ENCODE measurements around the gene ZNF488. TPM values are rescaled to one million over a fixed set of nuclear protein-coding genes. Genes with fewer than 3 reads are reported as not detected.

The ZNF488 gene
- total RNA-seq, 1 donor from 2014 or later = 4.9 TPM

DNA sequence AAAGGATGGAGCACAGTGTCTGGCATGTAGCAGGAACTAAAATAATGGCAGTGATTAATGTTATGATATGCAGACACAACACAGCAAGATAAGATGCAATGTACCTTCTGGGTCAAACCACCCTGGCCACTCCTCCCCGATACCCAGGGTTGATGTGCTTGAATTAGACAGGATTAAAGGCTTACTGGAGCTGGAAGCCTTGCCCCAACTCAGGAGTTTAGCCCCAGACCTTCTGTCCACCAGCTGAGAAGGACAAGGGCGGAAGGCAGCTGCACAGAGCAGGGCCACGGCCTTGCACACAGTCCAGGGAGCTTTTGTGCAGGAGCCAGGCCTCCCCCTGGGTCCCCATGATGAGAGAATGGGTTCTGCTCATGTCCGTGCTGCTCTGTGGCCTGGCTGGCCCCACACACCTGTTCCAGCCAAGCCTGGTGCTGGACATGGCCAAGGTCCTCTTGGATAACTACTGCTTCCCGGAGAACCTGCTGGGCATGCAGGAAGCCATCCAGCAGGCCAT is 35.9 kb downstream of the ZNF488 start, which contains the start of gene RBP3:
TSS of gene RBP3 (plus strand) at position 226 of the 514 bp plus-strand sequence. CDS start at position 348, 122 bp downstream.
- Mint-ChIP-seq H3K4me3 (no peak within 1 kb of the TSS), H3K27ac (peak within 1 kb of the TSS; percentile 32), H3K9me3 (no peaks in the 10 kb centered on the region), H3K4me1 (ENCODE audit: unreplicated experiment) (no peaks in the 10 kb centered on the region), H3K27me3 (peaks cover 16% of the 10 kb centered on the region), H3K36me3 (no peaks in the 10 kb centered on the region)
- no peak for DNase-seq (ENCODE audit: extremely low spot score, unreplicated experiment)
- TF ChIP-seq, protein P1, sequence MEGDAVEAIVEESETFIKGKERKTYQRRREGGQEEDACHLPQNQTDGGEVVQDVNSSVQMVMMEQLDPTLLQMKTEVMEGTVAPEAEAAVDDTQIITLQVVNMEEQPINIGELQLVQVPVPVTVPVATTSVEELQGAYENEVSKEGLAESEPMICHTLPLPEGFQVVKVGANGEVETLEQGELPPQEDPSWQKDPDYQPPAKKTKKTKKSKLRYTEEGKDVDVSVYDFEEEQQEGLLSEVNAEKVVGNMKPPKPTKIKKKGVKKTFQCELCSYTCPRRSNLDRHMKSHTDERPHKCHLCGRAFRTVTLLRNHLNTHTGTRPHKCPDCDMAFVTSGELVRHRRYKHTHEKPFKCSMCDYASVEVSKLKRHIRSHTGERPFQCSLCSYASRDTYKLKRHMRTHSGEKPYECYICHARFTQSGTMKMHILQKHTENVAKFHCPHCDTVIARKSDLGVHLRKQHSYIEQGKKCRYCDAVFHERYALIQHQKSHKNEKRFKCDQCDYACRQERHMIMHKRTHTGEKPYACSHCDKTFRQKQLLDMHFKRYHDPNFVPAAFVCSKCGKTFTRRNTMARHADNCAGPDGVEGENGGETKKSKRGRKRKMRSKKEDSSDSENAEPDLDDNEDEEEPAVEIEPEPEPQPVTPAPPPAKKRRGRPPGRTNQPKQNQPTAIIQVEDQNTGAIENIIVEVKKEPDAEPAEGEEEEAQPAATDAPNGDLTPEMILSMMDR (conservative IDR thresholded peaks at IDR 0.05) = no peak

DNA sequence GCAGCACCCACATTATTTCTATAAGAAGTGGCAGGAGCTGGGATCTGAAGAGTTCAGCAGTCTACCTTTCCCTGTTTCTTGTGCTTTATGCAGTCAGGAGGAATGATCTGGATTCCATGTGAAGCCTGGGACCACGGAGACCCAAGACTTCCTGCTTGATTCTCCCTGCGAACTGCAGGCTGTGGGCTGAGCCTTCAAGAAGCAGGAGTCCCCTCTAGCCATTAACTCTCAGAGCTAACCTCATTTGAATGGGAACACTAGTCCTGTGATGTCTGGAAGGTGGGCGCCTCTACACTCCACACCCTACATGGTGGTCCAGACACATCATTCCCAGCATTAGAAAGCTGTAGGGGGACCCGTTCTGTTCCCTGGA is 36.8 kb downstream of the ZNF488 start:
- Mint-ChIP-seq H3K27me3 (peaks cover 16% of the 10 kb centered on the region), H3K27ac (no peak overlapping the region), H3K4me1 (ENCODE audit: unreplicated experiment) (no peaks in the 10 kb centered on the region), H3K36me3 (no peaks in the 10 kb centered on the region), H3K4me3 (no peak overlapping the region), H3K9me3 (no peaks in the 10 kb centered on the region)
- DNase-seq (ENCODE audit: extremely low spot score, unreplicated experiment) = no peak
- TF ChIP-seq, protein P1 (conservative IDR thresholded peaks at IDR 0.05) = no peak

DNA sequence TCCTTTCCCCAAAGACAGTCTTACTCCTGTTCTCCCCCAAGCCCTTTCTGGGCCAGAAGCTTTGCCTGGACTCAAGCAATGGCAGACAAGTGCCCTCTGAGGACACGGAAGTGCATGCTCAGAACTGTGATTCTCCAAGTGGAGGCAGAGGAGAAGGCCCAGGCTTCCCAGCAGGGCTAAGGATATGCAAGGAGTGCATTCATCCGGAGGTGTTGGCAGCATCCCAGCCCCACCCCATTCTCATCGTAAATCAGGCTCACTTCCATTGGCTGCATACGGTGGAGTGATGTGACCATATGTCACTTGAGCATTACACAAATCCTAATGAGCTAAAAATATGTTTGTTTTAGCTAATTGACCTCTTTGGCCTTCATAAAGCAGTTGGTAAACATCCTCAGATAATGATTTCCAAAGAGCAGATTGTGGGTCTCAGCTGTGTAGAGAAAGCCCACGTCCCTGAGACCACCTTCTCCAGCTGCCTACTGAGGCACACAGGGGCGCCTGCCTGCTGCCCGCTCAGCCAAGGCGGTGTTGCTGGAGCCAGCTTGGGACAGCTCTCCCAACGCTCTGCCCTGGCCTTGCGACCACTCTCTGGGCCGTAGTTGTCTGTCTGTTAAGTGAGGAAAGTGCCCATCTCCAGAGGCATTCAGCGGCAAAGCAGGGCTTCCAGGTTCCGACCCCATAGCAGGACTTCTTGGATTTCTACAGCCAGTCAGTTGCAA is 37.4 kb downstream of the ZNF488 start:
- Mint-ChIP-seq H3K36me3 (no peaks in the 10 kb centered on the region), H3K4me1 (ENCODE audit: unreplicated experiment) (no peaks in the 10 kb centered on the region), H3K9me3 (no peaks in the 10 kb centered on the region), H3K27ac (no peak overlapping the region), H3K27me3 (peaks cover 16% of the 10 kb centered on the region), H3K4me3 (no peak overlapping the region)
- TF ChIP-seq, protein P1 (conservative IDR thresholded peaks at IDR 0.05) = no peak
- DNase-seq (ENCODE audit: extremely low spot score, unreplicated experiment) = no peak

DNA sequence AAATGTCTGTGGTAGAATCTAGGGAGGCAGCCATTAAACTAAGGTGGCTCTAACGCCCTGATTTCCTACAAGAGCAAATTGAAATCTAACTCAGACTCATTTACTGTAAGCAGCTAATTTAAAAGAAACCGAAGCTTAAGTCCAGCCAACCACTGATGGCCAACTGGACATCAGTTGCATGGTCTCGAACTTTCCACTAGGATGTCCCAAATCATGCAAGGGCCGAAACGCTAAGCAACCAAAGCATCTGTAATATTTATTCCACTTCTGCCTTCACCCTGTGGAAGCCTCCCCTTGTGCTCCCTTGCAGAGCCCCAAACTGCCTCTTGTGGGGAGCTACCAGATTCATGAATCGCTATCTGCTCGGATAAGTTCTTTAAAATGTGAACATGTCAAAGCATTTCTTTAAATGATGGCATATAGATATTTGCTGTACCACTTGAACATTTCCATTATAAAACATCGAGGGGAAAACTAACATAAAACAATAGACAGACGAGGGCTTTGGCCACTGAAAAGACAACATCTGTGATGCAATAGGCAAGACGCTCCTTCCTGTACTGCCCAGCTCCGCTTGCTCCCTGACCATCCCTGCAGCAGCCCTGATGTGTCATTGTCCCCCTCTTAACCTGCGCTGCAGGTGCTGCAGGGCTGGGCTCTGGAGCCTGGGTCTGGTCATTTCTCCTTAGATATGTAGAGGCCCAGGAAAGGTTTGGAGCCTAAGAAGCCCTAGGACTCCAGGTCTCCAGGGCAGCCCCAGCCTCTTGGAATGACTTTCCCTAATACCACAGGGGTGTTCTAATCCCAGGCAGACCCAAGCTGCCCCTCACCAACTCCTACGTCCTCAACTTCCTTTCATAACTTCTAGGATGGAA is 38.9 kb downstream of the ZNF488 start:
- Mint-ChIP-seq H3K4me3 (no peak overlapping the region), H3K36me3 (no peaks in the 10 kb centered on the region), H3K4me1 (ENCODE audit: unreplicated experiment) (no peaks in the 10 kb centered on the region), H3K9me3 (no peaks in the 10 kb centered on the region), H3K27ac (no peak overlapping the region), H3K27me3 (peaks cover 19% of the 10 kb centered on the region)
- TF ChIP-seq, protein P1 (conservative IDR thresholded peaks at IDR 0.05) = no peak
- no peak for DNase-seq (ENCODE audit: extremely low spot score, unreplicated experiment)

DNA sequence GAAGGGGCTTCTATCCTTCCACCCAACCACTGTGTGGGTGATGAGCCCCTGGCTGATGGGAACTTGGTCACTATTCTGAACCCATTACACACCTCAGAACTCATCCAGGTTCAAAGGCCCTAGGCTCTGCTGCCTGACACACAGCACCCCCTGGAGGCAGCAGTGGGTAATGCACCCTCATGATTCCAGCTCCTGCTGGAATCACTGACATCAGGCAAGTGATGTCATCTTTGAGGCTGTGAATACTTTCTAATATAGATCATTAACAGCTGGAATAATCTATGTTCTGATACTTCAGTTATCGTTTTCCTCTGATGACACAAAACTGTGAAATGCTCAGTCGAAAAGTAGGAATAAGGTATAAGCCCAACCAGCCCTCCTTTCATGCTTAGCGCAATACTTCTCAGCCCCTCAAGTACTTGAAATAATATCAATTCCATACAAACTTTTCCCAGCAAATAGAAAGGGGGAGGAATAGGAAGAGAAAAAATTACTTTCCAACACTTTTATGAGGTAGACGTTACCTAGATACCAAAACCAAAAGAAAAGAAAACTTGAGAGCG is 43.4 kb downstream of the ZNF488 start:
- H3K4me1 Mint-ChIP-seq (ENCODE audit: unreplicated experiment) = no peaks in the 10 kb centered on the region
- H3K27me3 Mint-ChIP-seq = peaks cover 18% of the 10 kb centered on the region
- no peaks in the 10 kb centered on the region for H3K36me3 Mint-ChIP-seq
- peak overlapping the region; percentile 33 for H3K27ac Mint-ChIP-seq
- TF ChIP-seq, protein P1 (conservative IDR thresholded peaks at IDR 0.05) = peak; percentile 99
- DNase-seq (ENCODE audit: extremely low spot score, unreplicated experiment) = no peak
- no peaks in the 10 kb centered on the region for H3K9me3 Mint-ChIP-seq
- no peak overlapping the region for H3K4me3 Mint-ChIP-seq

Measured in type B pancreatic cell (in vitro differentiated cells).